Measurements from ENCODE around the gene B9D1. TPM values are rescaled to one million over a fixed set of nuclear protein-coding genes. Genes with fewer than 3 reads are reported as not detected.

Gene B9D1
- total RNA-seq, 2 donors from 2014 or later, result 37.7 to 42.8 TPM

DNA sequence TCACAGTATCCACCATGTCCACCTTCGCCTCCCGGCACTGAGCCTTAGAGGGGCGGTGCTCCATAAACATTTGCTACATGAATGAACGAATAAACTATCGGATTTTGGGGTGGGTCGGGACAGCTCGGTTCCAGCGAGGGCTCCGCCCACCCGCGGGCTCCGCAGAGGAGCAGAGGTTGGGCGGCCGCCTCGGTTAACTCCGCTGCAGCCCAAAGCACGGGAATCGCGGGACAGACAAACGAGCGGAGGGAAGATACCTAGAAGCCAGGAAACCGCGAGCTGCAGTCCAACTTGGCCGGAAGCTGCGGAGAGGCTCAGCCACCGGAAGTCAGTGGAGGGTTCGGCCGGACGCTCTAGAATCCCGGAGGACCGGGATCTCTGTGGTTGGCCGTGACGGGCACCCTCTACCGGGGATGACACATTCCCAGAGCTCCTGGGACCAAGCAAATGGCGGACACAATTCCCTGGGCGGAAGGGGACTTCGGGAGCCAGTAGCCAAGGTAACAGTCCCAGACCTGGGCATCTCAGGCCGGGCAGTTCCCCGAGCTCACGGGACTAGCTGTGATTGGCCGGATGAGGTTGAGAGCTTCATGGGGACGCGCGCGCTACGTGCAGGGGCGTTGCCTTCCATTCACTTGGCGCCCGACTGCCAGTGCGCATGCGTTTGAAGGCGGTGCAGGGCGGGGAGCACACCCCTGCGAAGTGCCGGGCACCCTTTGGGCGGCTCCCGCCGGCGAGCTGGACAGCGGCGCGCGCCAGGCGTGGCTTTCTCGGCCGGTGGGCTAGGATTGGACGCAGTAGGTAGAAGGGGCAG is 15.3 kb upstream of the B9D1 start:
- H3K9me3 ChIP-seq (ENCODE audit: control insufficient read depth, low read length), result no peaks in the 10 kb centered on the region
- peak overlapping the region; percentile 94 for H3K27ac ChIP-seq (ENCODE audit: low read depth, low read length)
- Mint-ChIP-seq H3K9me3 (no peaks in the 10 kb centered on the region), H3K4me3 (peak overlapping the region; percentile 98), H3K27ac (peak overlapping the region; percentile 99), H3K27me3 (ENCODE audit: insufficient read depth) (no peaks in the 10 kb centered on the region), H3K4me1 (peaks cover 22% of the 10 kb centered on the region), H3K36me3 (ENCODE audit: low read depth) (peaks cover 37% of the 10 kb centered on the region)
- peak overlapping the region; percentile 97 for H3K4me3 ChIP-seq (ENCODE audit: low read length)
- no peaks in the 10 kb centered on the region for H3K27me3 ChIP-seq (ENCODE audit: control insufficient read depth, insufficient read depth, low read length, poor library complexity, severe bottlenecking)
- peak; percentile 100 for DNase-seq
- TF ChIP-seq CTCF (conservative IDR thresholded peaks at IDR 0.05), result no peak
- peaks cover 9% of the 10 kb centered on the region for H3K4me1 ChIP-seq (ENCODE audit: control insufficient read depth, insufficient read depth, low read length)
- peak overlapping the region; percentile 62 for H3K9ac ChIP-seq (ENCODE audit: extremely low read depth, low read length, poor library complexity, severe bottlenecking)
- peaks cover 46% of the 10 kb centered on the region for H3K36me3 ChIP-seq (ENCODE audit: control insufficient read depth, insufficient read depth, low read length)
- 0% methylated on average over 20 to 67 of the region's 67 CpGs for WGBS, 2 experiments (ENCODE audit: insufficient coverage in 1 of 2, insufficient read length in 1 of 2)

- DNase-seq, result peak; percentile 34
- Histone ChIP-seq H3K4me3 (ENCODE audit: low read length) (peak overlapping the region; percentile 97), H3K36me3 (ENCODE audit: control insufficient read depth, insufficient read depth, low read length) (peaks cover 36% of the 10 kb centered on the region), H3K9ac (ENCODE audit: extremely low read depth, low read length, poor library complexity, severe bottlenecking) (peak overlapping the region; percentile 62), H3K27ac (ENCODE audit: low read depth, low read length) (no peak overlapping the region), H3K27me3 (ENCODE audit: control insufficient read depth, insufficient read depth, low read length, poor library complexity, severe bottlenecking) (no peaks in the 10 kb centered on the region), H3K9me3 (ENCODE audit: control insufficient read depth, low read length) (no peaks in the 10 kb centered on the region), H3K4me1 (ENCODE audit: control insufficient read depth, insufficient read depth, low read length) (peaks cover 6% of the 10 kb centered on the region)
- H3K9me3 Mint-ChIP-seq, result no peaks in the 10 kb centered on the region
- H3K36me3 Mint-ChIP-seq (ENCODE audit: low read depth), result peaks cover 30% of the 10 kb centered on the region
- TF ChIP-seq CTCF (conservative IDR thresholded peaks at IDR 0.05), result no peak
- peaks cover 20% of the 10 kb centered on the region for H3K4me1 Mint-ChIP-seq
- H3K27ac Mint-ChIP-seq, result peak overlapping the region; percentile 99
- no peaks in the 10 kb centered on the region for H3K27me3 Mint-ChIP-seq (ENCODE audit: insufficient read depth)
- WGBS, 2 experiments (ENCODE audit: insufficient coverage in 1 of 2, insufficient read length in 1 of 2), result 80 to 88% methylated on average over 1 to 2 of the region's 2 CpGs
- H3K4me3 Mint-ChIP-seq, result peak overlapping the region; percentile 98
Observed at GRCh38 chr17:19376811-19377210, 14.3 kb upstream of the B9D1 start.

DNA sequence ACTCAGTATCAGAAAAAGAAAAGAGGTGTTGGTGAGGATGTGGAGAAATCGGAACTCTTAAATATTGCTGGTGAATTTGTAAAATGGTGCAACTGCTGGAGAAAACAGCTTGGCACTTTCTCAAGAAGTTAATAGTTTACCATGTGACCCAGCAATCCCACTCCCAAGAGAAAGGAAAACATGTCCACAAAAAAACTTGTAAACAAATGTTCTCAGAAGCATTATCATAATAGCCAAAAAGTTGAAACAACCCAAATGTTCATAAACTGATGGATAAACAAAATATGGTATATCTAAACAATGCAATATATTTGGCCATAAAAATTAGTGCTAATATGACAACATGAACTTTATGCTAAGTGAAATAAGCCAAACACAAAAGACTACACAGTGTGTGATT is 13.2 kb upstream of the B9D1 start:
- Histone ChIP-seq H3K9me3 (ENCODE audit: control insufficient read depth, low read length) (no peaks in the 10 kb centered on the region), H3K4me3 (ENCODE audit: low read length) (no peak overlapping the region), H3K27me3 (ENCODE audit: control insufficient read depth, insufficient read depth, low read length, poor library complexity, severe bottlenecking) (no peaks in the 10 kb centered on the region), H3K27ac (ENCODE audit: low read depth, low read length) (no peak overlapping the region), H3K9ac (ENCODE audit: extremely low read depth, low read length, poor library complexity, severe bottlenecking) (no peak overlapping the region), H3K4me1 (ENCODE audit: control insufficient read depth, insufficient read depth, low read length) (peaks cover 4% of the 10 kb centered on the region), H3K36me3 (ENCODE audit: control insufficient read depth, insufficient read depth, low read length) (peaks cover 26% of the 10 kb centered on the region)
- Mint-ChIP-seq H3K27me3 (ENCODE audit: insufficient read depth) (no peaks in the 10 kb centered on the region), H3K36me3 (ENCODE audit: low read depth) (peaks cover 23% of the 10 kb centered on the region), H3K9me3 (no peaks in the 10 kb centered on the region), H3K4me3 (no peak overlapping the region), H3K27ac (no peak overlapping the region), H3K4me1 (peaks cover 20% of the 10 kb centered on the region)
- DNase-seq, result no peak
- WGBS, 2 experiments (ENCODE audit: insufficient coverage in 1 of 2, insufficient read length in 1 of 2), result 85 to 100% methylated on average over 1 of the region's 1 CpG
- TF ChIP-seq CTCF (conservative IDR thresholded peaks at IDR 0.05), result no peak
